HepG2 (cell line): ENCODE data around the gene ZFP62. TPM values are rescaled to one million over a fixed set of nuclear protein-coding genes. Genes with fewer than 3 reads are reported as not detected.

Source experiments
- SOX6 ChIP-seq, 2 experiments: fragments of 450-650 bp in 1 of 2; sonication (generic) in 1 of 2; formaldehyde crosslinking in 1 of 2; IDR thresholded peaks; 2 replicates each; pipeline versions ENCODE4 v1.4.0 to v1.6.1; 2017 to 2020; ENCODE audit warnings: antibody characterized with exemption in 1 of 2, mild to moderate bottlenecking in 1 of 2, missing genetic modification reagents in 1 of 2
- ZNF350 ChIP-seq: sonication (generic); formaldehyde crosslinking; IDR thresholded peaks from 2 replicates; pipeline ENCODE4 v1.4.0; 2020; ENCODE audit warnings: mild to moderate bottlenecking, low read depth, missing genetic modification reagents, borderline replicate concordance
- ZNF674 ChIP-seq: sonication (generic); formaldehyde crosslinking; IDR thresholded peaks from 2 replicates; pipeline ENCODE4 v1.5.0; 2020; ENCODE audit warnings: low read depth, mild to moderate bottlenecking, missing genetic modification reagents
- polyA plus RNA-seq, 8 experiments: library from polyadenylated mRNA; depleted of rRNA in 3 of 8; stranded (reverse) in 7 of 8; unstranded in 1 of 8; fragments of >200 nt; fragmentation: Illumina TruSeq in 4 of 8; extraction: Trizol in 4 of 8; gene quantifications; 2 replicates each; pipeline versions ENCODE4 v1.2.1 to v1.2.3, GENCODE V29; 2011 to 2016; ENCODE audit warnings: low read depth in 4 of 8, missing spikeins in 1 of 8, mixed read lengths in 1 of 8; ENCODE audit not compliant: insufficient read depth in 1 of 8
- total RNA-seq, 5 experiments: library from RNA; depleted of rRNA; stranded (reverse); fragments of >200 nt; fragmentation: Illumina TruSeq; extraction: Trizol; gene quantifications; 2 replicates each; pipeline ENCODE4 v1.2.3, GENCODE V29; 2016; ENCODE audit warnings: low read depth in 1 of 5
- TF ChIP-seq, protein P1 (sequence below): IDR thresholded peaks from 2 replicates; pipeline ENCODE4 v1.6.1; 2016
- TF ChIP-seq, protein P2 (sequence below): sonication (generic); formaldehyde crosslinking; IDR thresholded peaks from 2 replicates; pipeline ENCODE4 v1.4.0; 2020; ENCODE audit warnings: missing genetic modification reagents
- TF ChIP-seq, protein P3 (sequence below): sonication (generic); formaldehyde crosslinking; IDR thresholded peaks from 2 replicates; pipeline ENCODE4 v1.8.1; 2023; ENCODE audit warnings: mild to moderate bottlenecking, missing genetic modification reagents
- TF ChIP-seq, protein P4 (sequence below): sonication (generic); formaldehyde crosslinking; IDR thresholded peaks from 2 replicates; pipeline ENCODE4 v1.5.0; 2020; ENCODE audit warnings: mild to moderate bottlenecking, missing genetic modification reagents, borderline replicate concordance

ZFP62 gene
- total and polyA plus RNA-seq, 2 of the 13 experiments (the other 11 are each of a cell fraction or from before 2014, with no cell fraction given), result 8.2 to 19.4 TPM

DNA sequence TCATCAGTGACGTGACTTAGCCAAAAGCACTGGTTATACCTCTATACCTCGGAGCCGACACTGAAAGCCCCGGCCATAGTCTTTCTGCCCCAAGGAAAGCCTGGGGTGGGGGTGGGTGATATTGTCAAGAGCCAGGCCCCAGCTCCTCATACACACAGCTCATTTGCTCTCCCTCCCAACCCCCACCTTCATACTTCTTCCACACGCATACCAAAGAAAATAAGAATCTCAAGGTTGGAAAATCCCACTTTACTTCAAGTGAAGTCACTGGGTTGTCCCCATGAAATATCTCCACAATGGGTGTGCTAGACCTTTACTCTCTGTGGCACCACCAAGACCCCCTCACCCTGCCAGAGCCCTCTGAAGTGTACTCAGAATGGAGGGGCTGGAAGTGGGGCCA is 31.4 kb downstream of the ZFP62 start (continued):
- TF ChIP-seq, protein P1, sequence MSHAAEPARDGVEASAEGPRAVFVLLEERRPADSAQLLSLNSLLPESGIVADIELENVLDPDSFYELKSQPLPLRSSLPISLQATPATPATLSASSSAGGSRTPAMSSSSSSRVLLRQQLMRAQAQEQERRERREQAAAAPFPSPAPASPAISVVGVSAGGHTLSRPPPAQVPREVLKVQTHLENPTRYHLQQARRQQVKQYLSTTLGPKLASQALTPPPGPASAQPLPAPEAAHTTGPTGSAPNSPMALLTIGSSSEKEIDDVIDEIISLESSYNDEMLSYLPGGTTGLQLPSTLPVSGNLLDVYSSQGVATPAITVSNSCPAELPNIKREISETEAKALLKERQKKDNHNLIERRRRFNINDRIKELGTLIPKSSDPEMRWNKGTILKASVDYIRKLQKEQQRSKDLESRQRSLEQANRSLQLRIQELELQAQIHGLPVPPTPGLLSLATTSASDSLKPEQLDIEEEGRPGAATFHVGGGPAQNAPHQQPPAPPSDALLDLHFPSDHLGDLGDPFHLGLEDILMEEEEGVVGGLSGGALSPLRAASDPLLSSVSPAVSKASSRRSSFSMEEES (CRISPR knock-in tag), result no peak
- no peak for TF ChIP-seq ZNF350 (CRISPR knock-in tag)
- TF ChIP-seq, protein P2, sequence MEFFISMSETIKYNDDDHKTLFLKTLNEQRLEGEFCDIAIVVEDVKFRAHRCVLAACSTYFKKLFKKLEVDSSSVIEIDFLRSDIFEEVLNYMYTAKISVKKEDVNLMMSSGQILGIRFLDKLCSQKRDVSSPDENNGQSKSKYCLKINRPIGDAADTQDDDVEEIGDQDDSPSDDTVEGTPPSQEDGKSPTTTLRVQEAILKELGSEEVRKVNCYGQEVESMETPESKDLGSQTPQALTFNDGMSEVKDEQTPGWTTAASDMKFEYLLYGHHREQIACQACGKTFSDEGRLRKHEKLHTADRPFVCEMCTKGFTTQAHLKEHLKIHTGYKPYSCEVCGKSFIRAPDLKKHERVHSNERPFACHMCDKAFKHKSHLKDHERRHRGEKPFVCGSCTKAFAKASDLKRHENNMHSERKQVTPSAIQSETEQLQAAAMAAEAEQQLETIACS (CRISPR knock-in tag), result no peak
- no peak for TF ChIP-seq ZNF674 (CRISPR knock-in tag)
- TF ChIP-seq, protein P3, sequence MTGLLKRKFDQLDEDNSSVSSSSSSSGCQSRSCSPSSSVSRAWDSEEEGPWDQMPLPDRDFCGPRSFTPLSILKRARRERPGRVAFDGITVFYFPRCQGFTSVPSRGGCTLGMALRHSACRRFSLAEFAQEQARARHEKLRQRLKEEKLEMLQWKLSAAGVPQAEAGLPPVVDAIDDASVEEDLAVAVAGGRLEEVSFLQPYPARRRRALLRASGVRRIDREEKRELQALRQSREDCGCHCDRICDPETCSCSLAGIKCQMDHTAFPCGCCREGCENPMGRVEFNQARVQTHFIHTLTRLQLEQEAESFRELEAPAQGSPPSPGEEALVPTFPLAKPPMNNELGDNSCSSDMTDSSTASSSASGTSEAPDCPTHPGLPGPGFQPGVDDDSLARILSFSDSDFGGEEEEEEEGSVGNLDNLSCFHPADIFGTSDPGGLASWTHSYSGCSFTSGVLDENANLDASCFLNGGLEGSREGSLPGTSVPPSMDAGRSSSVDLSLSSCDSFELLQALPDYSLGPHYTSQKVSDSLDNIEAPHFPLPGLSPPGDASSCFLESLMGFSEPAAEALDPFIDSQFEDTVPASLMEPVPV (CRISPR knock-in tag), result no peak
- TF ChIP-seq SOX6 (IDR thresholded peaks at IDR 0.05), result no peak
- TF ChIP-seq SOX6 (CRISPR knock-in tag; IDR thresholded peaks at IDR 0.05), result no peak
- TF ChIP-seq, protein P4, sequence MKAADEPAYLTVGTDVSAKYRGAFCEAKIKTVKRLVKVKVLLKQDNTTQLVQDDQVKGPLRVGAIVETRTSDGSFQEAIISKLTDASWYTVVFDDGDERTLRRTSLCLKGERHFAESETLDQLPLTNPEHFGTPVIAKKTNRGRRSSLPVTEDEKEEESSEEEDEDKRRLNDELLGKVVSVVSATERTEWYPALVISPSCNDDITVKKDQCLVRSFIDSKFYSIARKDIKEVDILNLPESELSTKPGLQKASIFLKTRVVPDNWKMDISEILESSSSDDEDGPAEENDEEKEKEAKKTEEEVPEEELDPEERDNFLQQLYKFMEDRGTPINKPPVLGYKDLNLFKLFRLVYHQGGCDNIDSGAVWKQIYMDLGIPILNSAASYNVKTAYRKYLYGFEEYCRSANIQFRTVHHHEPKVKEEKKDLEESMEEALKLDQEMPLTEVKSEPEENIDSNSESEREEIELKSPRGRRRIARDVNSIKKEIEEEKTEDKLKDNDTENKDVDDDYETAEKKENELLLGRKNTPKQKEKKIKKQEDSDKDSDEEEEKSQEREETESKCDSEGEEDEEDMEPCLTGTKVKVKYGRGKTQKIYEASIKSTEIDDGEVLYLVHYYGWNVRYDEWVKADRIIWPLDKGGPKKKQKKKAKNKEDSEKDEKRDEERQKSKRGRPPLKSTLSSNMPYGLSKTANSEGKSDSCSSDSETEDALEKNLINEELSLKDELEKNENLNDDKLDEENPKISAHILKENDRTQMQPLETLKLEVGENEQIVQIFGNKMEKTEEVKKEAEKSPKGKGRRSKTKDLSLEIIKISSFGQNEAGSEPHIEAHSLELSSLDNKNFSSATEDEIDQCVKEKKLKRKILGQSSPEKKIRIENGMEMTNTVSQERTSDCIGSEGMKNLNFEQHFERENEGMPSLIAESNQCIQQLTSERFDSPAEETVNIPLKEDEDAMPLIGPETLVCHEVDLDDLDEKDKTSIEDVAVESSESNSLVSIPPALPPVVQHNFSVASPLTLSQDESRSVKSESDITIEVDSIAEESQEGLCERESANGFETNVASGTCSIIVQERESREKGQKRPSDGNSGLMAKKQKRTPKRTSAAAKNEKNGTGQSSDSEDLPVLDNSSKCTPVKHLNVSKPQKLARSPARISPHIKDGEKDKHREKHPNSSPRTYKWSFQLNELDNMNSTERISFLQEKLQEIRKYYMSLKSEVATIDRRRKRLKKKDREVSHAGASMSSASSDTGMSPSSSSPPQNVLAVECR (CRISPR knock-in tag), result no peak
